Neural progenitor cell (in vitro differentiated cells): ENCODE measurements around the gene PPP6R1. TPM values are rescaled to one million over a fixed set of nuclear protein-coding genes. Genes with fewer than 3 reads are reported as not detected.

ENCODE experiments used
- DNase-seq: peaks from one replicate; pipeline ENCODE4 v3.0.0-alpha.2; 2016; ENCODE audit warnings: low spot score
- H2AFZ ChIP-seq: fragments of 200-600 bp; sonication (generic); replicated peaks from 2 replicates; pipeline ENCODE4 v1.6.1; 2016; ENCODE audit warnings: antibody characterized with exemption
- H3F3A ChIP-seq: fragments of 200-600 bp; sonication (generic); 2 replicates; pipeline ENCODE4 v1.6.1; 2016; ENCODE audit warnings: antibody characterized with exemption, low read depth
- H3K27ac ChIP-seq: fragments of 200-600 bp; sonication (generic); 2 replicates; pipeline ENCODE4 v1.5.1; 2016; ENCODE audit warnings: mild to moderate bottlenecking
- H3K27me3 ChIP-seq: fragments of 200-600 bp; sonication (generic); 2 replicates; pipeline ENCODE4 v1.6.1; 2016; ENCODE audit warnings: mild to moderate bottlenecking, moderate library complexity
- H3K36me3 ChIP-seq: fragments of 200-600 bp; sonication (generic); 2 replicates; pipeline ENCODE4 v1.5.1; 2016
- H3K4me1 ChIP-seq: fragments of 200-600 bp; sonication (generic); 2 replicates; pipeline ENCODE4 v1.6.1; 2016; ENCODE audit warnings: mixed run types
- H3K4me2 ChIP-seq: fragments of 200-600 bp; sonication (generic); 2 replicates; pipeline ENCODE4 v1.6.1; 2016
- H3K4me3 ChIP-seq: fragments of 200-600 bp; sonication (generic); 2 replicates; pipeline ENCODE4 v1.5.1; 2016
- H3K79me2 ChIP-seq: fragments of 200-600 bp; sonication (generic); 2 replicates; pipeline ENCODE4 v1.6.1; 2016; ENCODE audit warnings: low read depth
- H3K9ac ChIP-seq: fragments of 200-600 bp; sonication (generic); 2 replicates; pipeline ENCODE4 v1.6.1; 2016
- H3K9me3 ChIP-seq: fragments of 200-600 bp; sonication (generic); 2 replicates; pipeline ENCODE4 v1.5.1; 2016; ENCODE audit warnings: low read depth
- H4K20me1 ChIP-seq: fragments of 200-600 bp; sonication (generic); 2 replicates; pipeline ENCODE4 v1.6.1; 2016; ENCODE audit warnings: low read depth
- H3K27ac Mint-ChIP-seq: 3 replicates; pipeline ENCODE4 v1.8.0; 2021; ENCODE audit warnings: mixed read lengths
- H3K27me3 Mint-ChIP-seq: 2 replicates; pipeline ENCODE4 v1.8.0; 2022; ENCODE audit warnings: low read depth, mild to moderate bottlenecking, inconsistent platforms, moderate library complexity, mixed read lengths; ENCODE audit not compliant: insufficient read depth
- H3K36me3 Mint-ChIP-seq: 3 replicates; pipeline ENCODE4 v1.8.0; 2021; ENCODE audit warnings: mixed read lengths
- H3K4me1 Mint-ChIP-seq: 3 replicates; pipeline ENCODE4 v1.8.0; 2021; ENCODE audit warnings: mixed read lengths
- H3K4me3 Mint-ChIP-seq: 3 replicates; pipeline ENCODE4 v1.8.0; 2021; ENCODE audit warnings: mild to moderate bottlenecking, moderate library complexity, mixed read lengths
- H3K9me3 Mint-ChIP-seq: 3 replicates; pipeline ENCODE4 v1.8.0; 2020; ENCODE audit warnings: mixed read lengths
- CTCF ChIP-seq: fragments of 200-600 bp; sonication (generic); IDR thresholded peaks from 2 replicates; pipeline ENCODE4 v1.5.1; 2017; ENCODE audit warnings: antibody characterized with exemption, mild to moderate bottlenecking
- EZH2 ChIP-seq: fragments of 200-600 bp; sonication (generic); IDR thresholded peaks from 2 replicates; pipeline ENCODE4 v1.6.1; 2017; ENCODE audit warnings: antibody characterized with exemption, mild to moderate bottlenecking, moderate library complexity
- EZH2phosphoT487 ChIP-seq: fragments of 200-600 bp; sonication (generic); IDR thresholded peaks from 2 replicates; pipeline ENCODE4 v1.6.1; 2017; ENCODE audit warnings: antibody characterized with exemption
- total RNA-seq: library from RNA; depleted of rRNA; stranded (reverse); fragments of >200 nt; gene quantifications from 2 replicates; pipeline ENCODE4 v1.2.3, GENCODE V29; 2015; ENCODE audit warnings: low replicate concordance

Gene PPP6R1
- total RNA-seq, 1 donor from 2014 or later: 13.1 TPM

- peaks cover 20% of the 10 kb centered on the region for H3K4me1 Mint-ChIP-seq
- peak; percentile 95 for DNase-seq
- Histone ChIP-seq H3K4me3 (peak overlapping the region; percentile 48), H3K27ac (no peak overlapping the region), H3F3A (peaks cover 5% of the 10 kb centered on the region), H3K9me3 (no peaks in the 10 kb centered on the region), H3K79me2 (no peaks in the 10 kb centered on the region), H3K27me3 (peaks cover 15% of the 10 kb centered on the region), H3K36me3 (no peaks in the 10 kb centered on the region), H3K4me2 (peak overlapping the region; percentile 68), H4K20me1 (peaks cover 7% of the 10 kb centered on the region), H3K9ac (no peak overlapping the region), H2AFZ (no peak overlapping the region), H3K4me1 (no peaks in the 10 kb centered on the region)
- no peak for TF ChIP-seq EZH2phosphoT487
- no peak for TF ChIP-seq EZH2
- TF ChIP-seq CTCF: no peak
- H3K36me3 Mint-ChIP-seq: peaks cover 6% of the 10 kb centered on the region
- peak overlapping the region; percentile 89 for H3K4me3 Mint-ChIP-seq
- peaks cover 21% of the 10 kb centered on the region for H3K27me3 Mint-ChIP-seq
- H3K27ac Mint-ChIP-seq: no peak overlapping the region
- peaks cover 9% of the 10 kb centered on the region for H3K9me3 Mint-ChIP-seq
Measured at GRCh38 chr19:55216461-55217198, 42.2 kb downstream of the PPP6R1 start.

- H3K9ac ChIP-seq: no peak overlapping the region
- Mint-ChIP-seq H3K9me3 (peaks cover 4% of the 10 kb centered on the region), H3K4me1 (peaks cover 31% of the 10 kb centered on the region), H3K27ac (no peak overlapping the region), H3K36me3 (no peaks in the 10 kb centered on the region), H3K4me3 (no peak overlapping the region), H3K27me3 (peaks cover 16% of the 10 kb centered on the region)
- DNase-seq: no peak
- H3K36me3 ChIP-seq: no peaks in the 10 kb centered on the region
- H4K20me1 ChIP-seq: peaks cover 7% of the 10 kb centered on the region
- H3K27me3 ChIP-seq: peaks cover 15% of the 10 kb centered on the region
- no peak overlapping the region for H2AFZ ChIP-seq
- no peaks in the 10 kb centered on the region for H3K9me3 ChIP-seq
- no peaks in the 10 kb centered on the region for H3K4me1 ChIP-seq
- H3K4me3 ChIP-seq: no peak overlapping the region
- H3K4me2 ChIP-seq: no peak overlapping the region
- no peaks in the 10 kb centered on the region for H3K79me2 ChIP-seq
- TF ChIP-seq CTCF: no peak
- no peak for TF ChIP-seq EZH2
- no peak for TF ChIP-seq EZH2phosphoT487
- peaks cover 5% of the 10 kb centered on the region for H3F3A ChIP-seq
- no peak overlapping the region for H3K27ac ChIP-seq
Measured at GRCh38 chr19:55213547-55213946, 45.3 kb downstream of the PPP6R1 start.

- Histone ChIP-seq H3K4me1 (no peaks in the 10 kb centered on the region), H3F3A (peaks cover 5% of the 10 kb centered on the region), H2AFZ (no peak overlapping the region), H3K4me2 (no peak overlapping the region), H3K79me2 (no peaks in the 10 kb centered on the region), H3K4me3 (no peak overlapping the region), H3K27me3 (peaks cover 10% of the 10 kb centered on the region), H3K27ac (no peak overlapping the region), H3K36me3 (no peaks in the 10 kb centered on the region), H3K9ac (no peak overlapping the region), H4K20me1 (peaks cover 4% of the 10 kb centered on the region), H3K9me3 (no peaks in the 10 kb centered on the region)
- TF ChIP-seq EZH2phosphoT487 (no peak), CTCF (peak; percentile 16)
- Mint-ChIP-seq H3K9me3 (peaks cover 4% of the 10 kb centered on the region), H3K27ac (peak overlapping the region; percentile 29), H3K27me3 (peaks cover 16% of the 10 kb centered on the region), H3K36me3 (no peaks in the 10 kb centered on the region), H3K4me3 (no peak overlapping the region), H3K4me1 (peaks cover 28% of the 10 kb centered on the region)
- no peak for DNase-seq
Measured at GRCh38 chr19:55212447-55212846, 46.4 kb downstream of the PPP6R1 start.
